ENCODE results near the gene VIPR1. TPM values are rescaled to one million over a fixed set of nuclear protein-coding genes. Genes with fewer than 3 reads are reported as not detected.

The VIPR1 gene
- total RNA-seq, 5 donors from 2014 or later (not counting 1 experiment from before 2014, with no cell fraction given): 68.0 to 92.4 (median 76.1) TPM

GRCh38 chr3:42530073-42530472 lies 27.6 kb downstream of the VIPR1 start:
- H3K27ac ChIP-seq (ENCODE audit: low read length): peak overlapping the region; percentile 72

GRCh38 chr3:42531470-42531869 lies 29.0 kb downstream of the VIPR1 start:
- POLR2A ChIA-PET: no interaction called here
- no peaks in the 10 kb centered on the region for H3K9me3 Mint-ChIP-seq
- DNase-seq (no peak), ATAC-seq (replicated peaks in 1 of 4) (no peak)
- 92% methylated on average over 2 of the region's 6 CpGs for WGBS (ENCODE audit: insufficient coverage)
- Histone ChIP-seq H3K36me3 (ENCODE audit: control insufficient read depth in 2 of 2, extremely low read depth in 1 of 2, insufficient read depth in 1 of 2, low read length in 1 of 2) (peaks cover 0 to 7% of the 10 kb centered on the region in 2 donors), H3K27me3 (replicated peaks in 1 of 2; ENCODE audit: control insufficient read depth in 2 of 2, extremely low read depth in 1 of 2, insufficient read depth in 2 of 2, low read length in 1 of 2) (no peaks in the 10 kb centered on the region), H3K9me3 (no peaks in the 10 kb centered on the region), H3K27ac (ENCODE audit: low read length) (no peak overlapping the region), H3K4me3 (ENCODE audit: control insufficient read depth in 1 of 2, extremely low read depth in 1 of 2, low read length in 1 of 2) (no peak overlapping the region), H3K4me1 (ENCODE audit: control insufficient read depth in 1 of 2, extremely low read depth in 1 of 2, insufficient read depth in 2 of 2, low read length in 2 of 2) (peaks cover 53 to 83% of the 10 kb centered on the region in 2 experiments)
- no peaks in the 10 kb centered on the region for H3K27me3 Mint-ChIP-seq
- H3K36me3 Mint-ChIP-seq: peaks cover 28% of the 10 kb centered on the region
- H3K27ac Mint-ChIP-seq: peak overlapping the region; percentile 84 to 93
- CTCF ChIA-PET: no interaction called here
- H3K4me1 Mint-ChIP-seq: peaks cover 84 to 89% (median 88%) of the 10 kb centered on the region in 3 donors
- H3K4me3 Mint-ChIP-seq: peak overlapping the region in 1 of 3 donors; percentile 58

More at GRCh38 chr3:42530073-42530472, 27.6 kb downstream of the VIPR1 start:
- H3K9me3 ChIP-seq: no peaks in the 10 kb centered on the region
- no peak for DNase-seq
- ChIA-PET CTCF (no interaction called here), POLR2A (no interaction called here)
- H3K4me1 ChIP-seq (ENCODE audit: control insufficient read depth in 1 of 2, extremely low read depth in 1 of 2, insufficient read depth in 2 of 2, low read length in 2 of 2): peaks cover 59 to 89% of the 10 kb centered on the region in 2 experiments
- H3K27ac Mint-ChIP-seq: peak overlapping the region; percentile 93
- H3K9me3 Mint-ChIP-seq: no peaks in the 10 kb centered on the region
- peak overlapping the region; percentile 10 to 58 (median 11) for H3K4me3 Mint-ChIP-seq
- H3K27me3 ChIP-seq (replicated peaks in 1 of 2; ENCODE audit: control insufficient read depth in 2 of 2, extremely low read depth in 1 of 2, insufficient read depth in 2 of 2, low read length in 1 of 2): no peaks in the 10 kb centered on the region
- H3K4me3 ChIP-seq (ENCODE audit: control insufficient read depth in 1 of 2, extremely low read depth in 1 of 2, low read length in 1 of 2): no peak overlapping the region
- H3K4me1 Mint-ChIP-seq: peaks cover 91 to 95% (median 92%) of the 10 kb centered on the region in 3 donors
- ATAC-seq (replicated peaks in 1 of 4): no peak
- peaks cover 28% of the 10 kb centered on the region for H3K36me3 Mint-ChIP-seq
- H3K36me3 ChIP-seq (ENCODE audit: control insufficient read depth in 2 of 2, extremely low read depth in 1 of 2, insufficient read depth in 1 of 2, low read length in 1 of 2): peaks cover 0 to 7% of the 10 kb centered on the region in 2 donors
- H3K27me3 Mint-ChIP-seq: no peaks in the 10 kb centered on the region

- no peaks in the 10 kb centered on the region for H3K9me3 Mint-ChIP-seq
- H3K27me3 ChIP-seq (replicated peaks in 1 of 2; ENCODE audit: control insufficient read depth in 2 of 2, extremely low read depth in 1 of 2, insufficient read depth in 2 of 2, low read length in 1 of 2): no peaks in the 10 kb centered on the region
- CTCF ChIA-PET: interaction anchor here in 1 of 2 donors (1.4 kb wide), 1 partner anchor 11 kb away, joined by 4 read pairs; no protein-coding TSS in a partner anchor
- WGBS (ENCODE audit: insufficient coverage): 90% methylated on average over 4 of the region's 4 CpGs
- H3K9me3 ChIP-seq: no peaks in the 10 kb centered on the region
- H3K4me1 Mint-ChIP-seq: peaks cover 79 to 89% (median 85%) of the 10 kb centered on the region in 3 donors
- peaks cover 0 to 7% of the 10 kb centered on the region in 2 donors for H3K36me3 ChIP-seq (ENCODE audit: control insufficient read depth in 2 of 2, extremely low read depth in 1 of 2, insufficient read depth in 1 of 2, low read length in 1 of 2)
- no peak for ATAC-seq (replicated peaks in 1 of 4)
- peak overlapping the region; percentile 84 to 93 for H3K27ac Mint-ChIP-seq
- H3K4me3 Mint-ChIP-seq: peak overlapping the region in 1 of 3 donors; percentile 55
- H3K36me3 Mint-ChIP-seq: peaks cover 28% of the 10 kb centered on the region
- H3K27me3 Mint-ChIP-seq: no peaks in the 10 kb centered on the region
- no peak overlapping the region for H3K4me3 ChIP-seq (ENCODE audit: control insufficient read depth in 1 of 2, extremely low read depth in 1 of 2, low read length in 1 of 2)
- H3K4me1 ChIP-seq (ENCODE audit: control insufficient read depth in 1 of 2, extremely low read depth in 1 of 2, insufficient read depth in 2 of 2, low read length in 2 of 2): peaks cover 46 to 80% of the 10 kb centered on the region in 2 experiments
- DNase-seq: no peak
- no peak overlapping the region for H3K27ac ChIP-seq (ENCODE audit: low read length)
- POLR2A ChIA-PET: no interaction called here
Measured at GRCh38 chr3:42532229-42532628, 29.8 kb downstream of the VIPR1 start.

- H3K9me3 Mint-ChIP-seq: no peaks in the 10 kb centered on the region
- no peak overlapping the region for H3K4me3 ChIP-seq (ENCODE audit: control insufficient read depth in 1 of 2, extremely low read depth in 1 of 2, low read length in 1 of 2)
- ChIA-PET POLR2A (interaction anchor here (0.6 to 1.2 kb wide), 2 partner anchors 31 to 558 kb away, joined by 3 to 4 read pairs; partner anchors contain the start of gene VIPR1 (in 1 of the 2)), CTCF (interaction anchor here (1.0 to 1.6 kb wide), 6 partner anchors 12 to 32 kb away, joined by 3 to 8 read pairs (median 4); no protein-coding TSS in a partner anchor)
- H3K4me3 Mint-ChIP-seq: peak overlapping the region in 1 of 3 donors; percentile 55
- no peaks in the 10 kb centered on the region for H3K27me3 ChIP-seq (replicated peaks in 1 of 2; ENCODE audit: control insufficient read depth in 2 of 2, extremely low read depth in 1 of 2, insufficient read depth in 2 of 2, low read length in 1 of 2)
- DNase-seq: no peak
- H3K27ac Mint-ChIP-seq: peak overlapping the region; percentile 85 to 93
- H3K4me1 Mint-ChIP-seq: peaks cover 69 to 88% (median 82%) of the 10 kb centered on the region in 3 donors
- 73% methylated on average over 2 of the region's 7 CpGs for WGBS (ENCODE audit: insufficient coverage)
- H3K27ac ChIP-seq (ENCODE audit: low read length): no peak overlapping the region
- H3K9me3 ChIP-seq: no peaks in the 10 kb centered on the region
- peaks cover 0 to 7% of the 10 kb centered on the region in 2 donors for H3K36me3 ChIP-seq (ENCODE audit: control insufficient read depth in 2 of 2, extremely low read depth in 1 of 2, insufficient read depth in 1 of 2, low read length in 1 of 2)
- ATAC-seq (replicated peaks in 1 of 4): no peak
- peaks cover 26% of the 10 kb centered on the region for H3K36me3 Mint-ChIP-seq
- H3K4me1 ChIP-seq (ENCODE audit: control insufficient read depth in 1 of 2, extremely low read depth in 1 of 2, insufficient read depth in 2 of 2, low read length in 2 of 2): peaks cover 35 to 69% of the 10 kb centered on the region in 2 experiments
- no peaks in the 10 kb centered on the region for H3K27me3 Mint-ChIP-seq
Measured at GRCh38 chr3:42533161-42533897, 30.9 kb downstream of the VIPR1 start.

GRCh38 chr3:42535981-42536784 lies 33.7 kb downstream of the VIPR1 start:
- no peaks in the 10 kb centered on the region for H3K9me3 ChIP-seq
- no peaks in the 10 kb centered on the region for H3K27me3 Mint-ChIP-seq
- H3K27ac Mint-ChIP-seq: peak overlapping the region; percentile 39 to 69
- POLR2A ChIA-PET: no interaction called here
- peak; percentile 49 to 72 (median 52) for ATAC-seq (replicated peaks in 1 of 4)
- peaks cover 14% of the 10 kb centered on the region for H3K36me3 Mint-ChIP-seq
- DNase-seq: peak in 25 of 35 experiments; percentile 6 to 65 (median 32)
- no peak overlapping the region for H3K4me3 Mint-ChIP-seq
- CTCF ChIA-PET: interaction anchor here (0.7 to 3.8 kb wide), 13 partner anchors 9 to 289 kb away, joined by 3 to 25 read pairs (median 4); partner anchors contain the start of gene VIPR1 (in 2 of the 2)
- WGBS (ENCODE audit: insufficient coverage): 88% methylated on average over 31 of the region's 35 CpGs
- H3K4me1 ChIP-seq (ENCODE audit: control insufficient read depth in 1 of 2, extremely low read depth in 1 of 2, insufficient read depth in 2 of 2, low read length in 2 of 2): peaks cover 11 to 56% of the 10 kb centered on the region in 2 experiments
- peaks cover 0 to 7% of the 10 kb centered on the region in 2 donors for H3K36me3 ChIP-seq (ENCODE audit: control insufficient read depth in 2 of 2, extremely low read depth in 1 of 2, insufficient read depth in 1 of 2, low read length in 1 of 2)
- H3K27ac ChIP-seq (ENCODE audit: low read length): no peak overlapping the region
- H3K4me1 Mint-ChIP-seq: peaks cover 51 to 75% (median 63%) of the 10 kb centered on the region in 3 donors
- no peaks in the 10 kb centered on the region for H3K9me3 Mint-ChIP-seq
- no peaks in the 10 kb centered on the region for H3K27me3 ChIP-seq (replicated peaks in 1 of 2; ENCODE audit: control insufficient read depth in 2 of 2, extremely low read depth in 1 of 2, insufficient read depth in 2 of 2, low read length in 1 of 2)
- H3K4me3 ChIP-seq (ENCODE audit: control insufficient read depth in 1 of 2, extremely low read depth in 1 of 2, low read length in 1 of 2): no peak overlapping the region

GRCh38 chr3:42537350-42537749 lies 34.9 kb downstream of the VIPR1 start:
- CTCF ChIA-PET: interaction anchor here (1.1 to 3.8 kb wide), 6 partner anchors 9 to 35 kb away, joined by 3 to 25 read pairs (median 4); partner anchors contain the start of gene VIPR1 (in 2 of the 2)
- peaks cover 40 to 63% (median 52%) of the 10 kb centered on the region in 3 donors for H3K4me1 Mint-ChIP-seq
- peaks cover 6 to 44% of the 10 kb centered on the region in 2 experiments for H3K4me1 ChIP-seq (ENCODE audit: control insufficient read depth in 1 of 2, extremely low read depth in 1 of 2, insufficient read depth in 2 of 2, low read length in 2 of 2)

More at GRCh38 chr3:42537350-42537749, 34.9 kb downstream of the VIPR1 start:
- peaks cover 0 to 4% of the 10 kb centered on the region in 2 donors for H3K36me3 ChIP-seq (ENCODE audit: control insufficient read depth in 2 of 2, extremely low read depth in 1 of 2, insufficient read depth in 1 of 2, low read length in 1 of 2)
- H3K27me3 ChIP-seq (replicated peaks in 1 of 2; ENCODE audit: control insufficient read depth in 2 of 2, extremely low read depth in 1 of 2, insufficient read depth in 2 of 2, low read length in 1 of 2): no peaks in the 10 kb centered on the region
- no peak overlapping the region for H3K27ac ChIP-seq (ENCODE audit: low read length)
- peak overlapping the region; percentile 74 to 81 for H3K27ac Mint-ChIP-seq
- H3K4me3 Mint-ChIP-seq: no peak overlapping the region
- no peak for ATAC-seq (replicated peaks in 1 of 4)
- no peak overlapping the region for H3K4me3 ChIP-seq (ENCODE audit: control insufficient read depth in 1 of 2, extremely low read depth in 1 of 2, low read length in 1 of 2)
- POLR2A ChIA-PET: interaction anchor here in 1 of 2 donors (1.4 kb wide), 1 partner anchor 35 kb away, joined by 6 read pairs; the partner anchor contains the start of gene VIPR1
- DNase-seq: no peak
- no peaks in the 10 kb centered on the region for H3K9me3 Mint-ChIP-seq
- H3K9me3 ChIP-seq: no peaks in the 10 kb centered on the region
- no peaks in the 10 kb centered on the region for H3K27me3 Mint-ChIP-seq
- H3K36me3 Mint-ChIP-seq: peaks cover 7% of the 10 kb centered on the region
